ENCODE measurements around the gene PYDC1.
"Not testable (repeated sequence)": the region's sequence is repeated elsewhere in the genome, so short reads cannot be mapped to it uniquely, and the experiment has no call there.

The PYDC1 gene

DNA sequence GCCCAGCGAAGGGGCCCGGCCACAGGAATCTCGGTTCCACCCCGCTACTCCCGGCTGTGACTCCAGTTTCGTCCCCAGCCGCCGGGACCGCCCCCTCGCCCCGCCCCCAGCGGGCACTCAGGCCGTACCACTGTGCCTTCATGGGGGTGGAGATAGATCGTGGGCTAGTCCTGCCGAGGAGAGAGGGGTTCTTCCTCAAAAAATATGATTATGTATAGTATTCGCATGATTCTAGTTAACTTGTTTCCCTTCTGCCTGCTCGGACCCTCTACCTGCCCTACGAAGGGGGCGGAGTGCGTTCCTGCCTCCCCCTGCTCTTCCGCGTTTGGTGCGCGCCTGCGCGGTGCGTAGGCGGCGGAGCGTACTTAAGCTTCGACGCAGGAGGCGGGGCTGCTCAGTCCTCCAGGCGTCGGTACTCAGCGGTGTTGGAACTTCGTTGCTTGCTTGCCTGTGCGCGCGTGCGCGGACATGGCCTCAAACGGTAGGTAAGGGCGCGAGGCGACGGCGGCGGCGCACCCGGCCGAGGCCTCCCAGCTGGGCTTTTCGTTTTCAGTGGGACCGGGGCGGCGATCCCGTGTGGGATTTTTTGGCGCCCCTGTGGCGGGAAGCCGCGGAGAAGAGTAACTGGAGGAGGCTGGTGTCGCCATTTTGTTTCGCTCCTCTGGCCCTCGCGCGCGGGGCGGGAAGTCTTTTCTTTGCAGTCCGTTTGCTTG, 37.0 kb downstream of the PYDC1 start, which contains the start of gene FUS:
Gene FUS (plus strand): TSS at position 393 of the 713 bp plus-strand sequence. CDS start 76 bp downstream, at position 469.
- peak; percentile 82 to 91 (median 90) for DNase-seq (ENCODE audit: low read depth in 3 of 3, low spot score in 1 of 3)

- DNase-seq (ENCODE audit: low read depth in 3 of 3, low spot score in 1 of 3), result no peak
These were observed 37.7 kb downstream of the PYDC1 start for GRCh38 chr16:31179219-31179746.

GRCh38 chr16:31177136-31177535, 39.8 kb downstream of the PYDC1 start:
- no peak for DNase-seq (ENCODE audit: low read depth in 3 of 3, low spot score in 1 of 3)

DNA sequence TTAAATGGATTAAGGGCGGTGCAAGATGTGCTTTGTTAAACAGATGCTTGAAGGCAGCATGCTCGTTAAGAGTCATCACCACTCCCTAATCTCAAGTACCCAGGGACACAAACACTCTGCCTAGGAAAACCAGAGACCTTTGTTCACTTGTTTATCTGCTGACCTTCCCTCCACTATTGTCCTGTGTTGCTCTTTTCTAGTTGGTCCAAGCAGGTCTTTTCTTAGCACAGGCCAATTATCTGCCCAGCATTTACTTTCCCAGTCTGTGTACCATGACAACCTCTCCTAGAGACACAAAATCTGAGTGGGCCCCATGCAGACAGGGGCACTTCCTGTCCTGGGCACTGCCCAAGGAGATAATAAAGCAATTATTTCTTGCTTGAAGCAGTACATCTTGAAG, 46.9 kb downstream of the PYDC1 start:
- DNase-seq (ENCODE audit: low read depth in 3 of 3, low spot score in 1 of 3), result not testable (repeated sequence)

DNA sequence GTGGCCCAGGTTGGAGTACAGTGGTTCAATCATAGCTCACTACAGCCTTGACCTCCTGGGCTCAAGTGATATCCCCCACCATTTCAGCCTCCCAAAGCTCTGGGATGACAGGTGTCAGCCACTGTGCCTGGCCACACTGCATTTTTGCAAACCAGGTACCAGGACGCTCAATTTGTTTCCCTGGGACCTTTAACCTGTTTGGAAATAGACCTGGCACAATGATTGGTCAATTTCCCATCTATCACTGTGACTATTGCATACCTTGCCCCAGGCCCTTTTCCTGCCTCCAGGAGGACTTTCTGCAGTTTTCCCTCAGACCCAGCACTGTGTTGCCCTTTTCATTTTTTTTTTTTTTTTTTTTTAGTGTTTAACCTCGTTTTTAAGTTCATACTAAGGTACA, 48.1 kb downstream of the PYDC1 start:
- no peak for DNase-seq (ENCODE audit: low read depth in 3 of 3, low spot score in 1 of 3)

- no peak for DNase-seq (ENCODE audit: low read depth in 3 of 3, low spot score in 1 of 3)
These were observed 49.6 kb downstream of the PYDC1 start for GRCh38 chr16:31167315-31167714.
